Natural killer cell (primary cell): ENCODE measurements around the gene SKAP1. TPM values are rescaled to one million over a fixed set of nuclear protein-coding genes. Genes with fewer than 3 reads are reported as not detected.
"Not testable (repeated sequence)": the region's sequence is repeated elsewhere in the genome, so short reads cannot be mapped to it uniquely, and the experiment has no call there.

ENCODE experiments used
- ATAC-seq, 3 donors: fragments of 150-1000 bp in 2 of 3; fragments of 200-7000 bp in 1 of 3; cut with Tn5 transposase; 1 replicate in 1 of 3; 2 replicates in 2 of 3; pipeline ENCODE4 v1.10.0; 2021; ENCODE audit warnings: mild to moderate bottlenecking in 2 of 3, moderate library complexity in 2 of 3
- DNase-seq, 2 donors: peaks; one replicate each; pipeline versions ENCODE4 v3.0.0 to v3.0.0-alpha.2; 2013 to 2021; ENCODE audit warnings: mixed read lengths in 1 of 2
- H3K27ac ChIP-seq: one replicate; pipeline ENCODE4 v1.5.1; 2013; ENCODE audit warnings: mild to moderate bottlenecking, low read length
- H3K27me3 ChIP-seq: one replicate; pipeline ENCODE4 v1.6.1; 2013; ENCODE audit warnings: low read length; ENCODE audit not compliant: control insufficient read depth, insufficient read depth
- H3K36me3 ChIP-seq: one replicate; pipeline ENCODE4 v1.6.1; 2013; ENCODE audit warnings: low read length; ENCODE audit not compliant: control insufficient read depth, insufficient read depth
- H3K4me1 ChIP-seq: one replicate; pipeline ENCODE4 v1.6.1; 2013; ENCODE audit warnings: low read length; ENCODE audit not compliant: control insufficient read depth, insufficient read depth
- H3K4me3 ChIP-seq: one replicate; pipeline ENCODE4 v1.5.1; 2013; ENCODE audit warnings: low read length
- H3K9me3 ChIP-seq: one replicate; pipeline ENCODE4 v1.6.1; 2013; ENCODE audit warnings: low read length; ENCODE audit not compliant: control insufficient read depth, insufficient read depth
- H3K27ac Mint-ChIP-seq, 2 donors: one replicate each; pipeline ENCODE4 v1.8.0; 2022; ENCODE audit warnings: mild to moderate bottlenecking in 2 of 2, mixed read lengths in 2 of 2, moderate library complexity in 1 of 2
- H3K27me3 Mint-ChIP-seq, 2 donors: one replicate each; pipeline ENCODE4 v1.8.0; 2022; ENCODE audit warnings: low read depth in 2 of 2, mixed read lengths in 2 of 2
- H3K36me3 Mint-ChIP-seq: one replicate; pipeline ENCODE4 v1.8.0; 2022; ENCODE audit warnings: mixed read lengths
- H3K4me1 Mint-ChIP-seq, 2 donors: one replicate each; pipeline ENCODE4 v1.8.0; 2022; ENCODE audit warnings: mixed read lengths in 2 of 2
- H3K4me3 Mint-ChIP-seq: one replicate; pipeline ENCODE4 v1.8.0; 2022; ENCODE audit warnings: mild to moderate bottlenecking, moderate library complexity, mixed read lengths
- H3K9me3 Mint-ChIP-seq, 2 donors: one replicate each; pipeline ENCODE4 v1.8.0; 2022; ENCODE audit warnings: mixed read lengths in 2 of 2
- whole genome bisulfite sequencing: methylation state at CpG from one replicate; pipeline ENCODE4 v1.1.7; 2013; ENCODE audit warnings: missing lambda C conversion rate; ENCODE audit not compliant: insufficient coverage; 5-methylcytosine and 5-hydroxymethylcytosine counted together
- intact Hi-C: fragments of 100-400 bp; cut with micrococcal nuclease; formaldehyde crosslinking; loops from one replicate; pipeline ENCODE4 v1.14.2; 2022
- total RNA-seq, 4 donors: library from RNA; stranded (reverse); fragments of 120-200 nt in 1 of 4; gene quantifications; one replicate each; pipeline versions ENCODE4 v1.2.3 to v1.2.4, GENCODE V29; 2013 to 2022
- TF ChIP-seq, protein P1 (sequence below): fragments of 200-600 bp; IDR thresholded peaks from one replicate; pipeline ENCODE4 v1.8.0; 2022; ENCODE audit warnings: antibody characterized with exemption

Gene SKAP1
- total RNA-seq, 3 donors from 2014 or later (not counting 1 experiment from before 2014, with no cell fraction given): 168 to 227 (median 190) TPM

GRCh38 chr17:48290378-48290777 lies 139.6 kb downstream of the SKAP1 start:
- Histone ChIP-seq H3K4me3 (no peak overlapping the region), H3K36me3 (no peaks in the 10 kb centered on the region), H3K27ac (no peak overlapping the region), H3K4me1 (peaks cover 6% of the 10 kb centered on the region), H3K9me3 (no peaks in the 10 kb centered on the region), H3K27me3 (no peaks in the 10 kb centered on the region)
- no peaks in the 10 kb centered on the region for H3K27me3 Mint-ChIP-seq
- H3K9me3 Mint-ChIP-seq: no peaks in the 10 kb centered on the region
- no CpG with 5 or more reads among the region's 2 CpGs for WGBS
- intact Hi-C loops: no loop called here
- H3K4me1 Mint-ChIP-seq: peaks cover 31 to 32% of the 10 kb centered on the region in 2 donors
- H3K27ac Mint-ChIP-seq: peak overlapping the region; percentile 43 to 53
- ATAC-seq (no peak), DNase-seq (no peak)
- TF ChIP-seq, protein P1, sequence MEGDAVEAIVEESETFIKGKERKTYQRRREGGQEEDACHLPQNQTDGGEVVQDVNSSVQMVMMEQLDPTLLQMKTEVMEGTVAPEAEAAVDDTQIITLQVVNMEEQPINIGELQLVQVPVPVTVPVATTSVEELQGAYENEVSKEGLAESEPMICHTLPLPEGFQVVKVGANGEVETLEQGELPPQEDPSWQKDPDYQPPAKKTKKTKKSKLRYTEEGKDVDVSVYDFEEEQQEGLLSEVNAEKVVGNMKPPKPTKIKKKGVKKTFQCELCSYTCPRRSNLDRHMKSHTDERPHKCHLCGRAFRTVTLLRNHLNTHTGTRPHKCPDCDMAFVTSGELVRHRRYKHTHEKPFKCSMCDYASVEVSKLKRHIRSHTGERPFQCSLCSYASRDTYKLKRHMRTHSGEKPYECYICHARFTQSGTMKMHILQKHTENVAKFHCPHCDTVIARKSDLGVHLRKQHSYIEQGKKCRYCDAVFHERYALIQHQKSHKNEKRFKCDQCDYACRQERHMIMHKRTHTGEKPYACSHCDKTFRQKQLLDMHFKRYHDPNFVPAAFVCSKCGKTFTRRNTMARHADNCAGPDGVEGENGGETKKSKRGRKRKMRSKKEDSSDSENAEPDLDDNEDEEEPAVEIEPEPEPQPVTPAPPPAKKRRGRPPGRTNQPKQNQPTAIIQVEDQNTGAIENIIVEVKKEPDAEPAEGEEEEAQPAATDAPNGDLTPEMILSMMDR: no peak
- H3K36me3 Mint-ChIP-seq: no peaks in the 10 kb centered on the region
- no peak overlapping the region for H3K4me3 Mint-ChIP-seq

DNA sequence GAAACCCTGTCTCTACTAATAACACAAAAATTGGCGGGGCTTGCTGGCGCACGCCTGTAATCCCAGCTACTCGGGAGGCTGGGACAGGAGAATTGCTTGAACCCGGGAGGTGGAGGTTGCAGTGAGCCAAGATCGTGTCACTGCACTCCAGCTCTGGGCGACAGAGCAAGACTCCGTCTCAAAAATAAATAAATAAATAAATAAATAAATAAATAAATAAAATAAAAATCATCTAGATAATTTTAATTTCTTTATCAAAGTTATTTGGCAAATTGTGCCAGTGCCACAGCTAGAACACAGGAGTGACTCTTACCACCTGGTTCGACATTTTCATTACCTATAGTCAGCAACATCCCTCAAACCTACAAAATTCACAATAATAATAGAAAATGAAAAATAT lies 143.1 kb downstream of the SKAP1 start:
- 96% methylated on average over 6 of the region's 9 CpGs for WGBS
- not testable (repeated sequence) for H3K27me3 ChIP-seq, H3K4me1 ChIP-seq, ATAC-seq, H3K4me3 ChIP-seq, H3K27ac ChIP-seq, H3K36me3 ChIP-seq, H3K36me3 Mint-ChIP-seq, H3K9me3 ChIP-seq, H3K9me3 Mint-ChIP-seq, H3K27ac Mint-ChIP-seq, DNase-seq, H3K27me3 Mint-ChIP-seq, H3K4me3 Mint-ChIP-seq
- peaks cover 29 to 33% of the 10 kb centered on the region in 2 donors for H3K4me1 Mint-ChIP-seq
- intact Hi-C loops: loop anchor here (5.0 kb wide), 1 partner anchor 35 kb away; no protein-coding TSS in a partner anchor

GRCh38 chr17:48285614-48286013 lies 144.4 kb downstream of the SKAP1 start:
- Histone ChIP-seq H3K4me1 (no peaks in the 10 kb centered on the region), H3K27me3 (no peaks in the 10 kb centered on the region), H3K4me3 (no peak overlapping the region), H3K36me3 (no peaks in the 10 kb centered on the region), H3K9me3 (no peaks in the 10 kb centered on the region), H3K27ac (no peak overlapping the region)
- peaks cover 25 to 33% of the 10 kb centered on the region in 2 donors for H3K4me1 Mint-ChIP-seq
- H3K27ac Mint-ChIP-seq: peak overlapping the region in 1 of 2 donors; percentile 24
- no peaks in the 10 kb centered on the region for H3K9me3 Mint-ChIP-seq
- ATAC-seq (no peak), DNase-seq (no peak)
- no peak overlapping the region for H3K4me3 Mint-ChIP-seq
- no peaks in the 10 kb centered on the region for H3K36me3 Mint-ChIP-seq
- intact Hi-C loops: loop anchor here (5.0 kb wide), 1 partner anchor 33 kb away; no protein-coding TSS in a partner anchor
- H3K27me3 Mint-ChIP-seq: no peaks in the 10 kb centered on the region
- TF ChIP-seq, protein P1: no peak

GRCh38 chr17:48283907-48284306 lies 146.1 kb downstream of the SKAP1 start:
- WGBS: no CpG with 5 or more reads among the region's 1 CpG
- intact Hi-C loops: no loop called here
- no peak overlapping the region for H3K4me3 Mint-ChIP-seq
- peak overlapping the region; percentile 32 to 60 for H3K27ac Mint-ChIP-seq
- H3K27ac ChIP-seq: no peak overlapping the region
- ATAC-seq: no peak
- H3K4me3 ChIP-seq: no peak overlapping the region
- TF ChIP-seq, protein P1: no peak
- no peak for DNase-seq
- H3K9me3 ChIP-seq: no peaks in the 10 kb centered on the region
- H3K36me3 ChIP-seq: no peaks in the 10 kb centered on the region
- no peaks in the 10 kb centered on the region for H3K4me1 ChIP-seq
- H3K36me3 Mint-ChIP-seq: no peaks in the 10 kb centered on the region
- no peaks in the 10 kb centered on the region for H3K27me3 Mint-ChIP-seq
- no peaks in the 10 kb centered on the region for H3K9me3 Mint-ChIP-seq
- H3K4me1 Mint-ChIP-seq: peaks cover 25 to 41% of the 10 kb centered on the region in 2 donors
- no peaks in the 10 kb centered on the region for H3K27me3 ChIP-seq
